GM12878 (cell line): ENCODE measurements around the gene KCNQ1OT1. TPM values are rescaled to one million over a fixed set of nuclear protein-coding genes. Genes with fewer than 3 reads are reported as not detected.

Experiments used
- ATAC-seq: fragments of 200-7000 bp; cut with Tn5 transposase; 3 replicates; pipeline ENCODE4 v1.9.1; 2020; ENCODE audit warnings: mild to moderate bottlenecking, moderate library complexity
- BruUV-seq: library from RNA; stranded (reverse); fragments of 400-500 nt; replicated peaks from 2 replicates; lab custom pipeline; 2021; lab: Mats Ljungman, UMichigan
- CTCF ChIA-PET: fragments of 300-600 bp; sonication (Branson Sonifier 250); formaldehyde crosslinking; extraction: SDS; loops from one replicate; lab custom pipeline; 2021; ENCODE audit warnings: inconsistent platforms; lab: Yijun Ruan, JAX
- POLR2A ChIA-PET: fragments of 350-600 bp; formaldehyde crosslinking; extraction: SDS; loops from one replicate; lab custom pipeline; 2021; ENCODE audit warnings: inconsistent platforms; lab: Charles Lee
- RAD21 ChIA-PET: fragments of 300-600 bp; sonication (Branson Sonifier 250); formaldehyde crosslinking; loops from one replicate; lab custom pipeline; 2023; ENCODE audit warnings: antibody characterized with exemption; ENCODE audit not compliant: unreplicated experiment; lab: Charles Lee
- SMC1A ChIA-PET: fragments of 300-600 bp; sonication (Branson Sonifier 250); formaldehyde crosslinking; loops from one replicate; lab custom pipeline; 2023; ENCODE audit not compliant: unreplicated experiment, uncharacterized antibody; lab: Charles Lee
- DNase-seq: peaks from one replicate; pipeline ENCODE4 v3.0.0-alpha.2; 2011; ENCODE audit warnings: low read depth, low spot score
- FAIRE-seq: peaks from 3 replicates; lab custom pipeline; 2011; peaks lifted over from hg19 to GRCh38; lab: Jason Lieb, UNC
- H2AFZ ChIP-seq: 2 replicates; pipeline ENCODE4 v1.6.0; 2011; ENCODE audit warnings: low read depth, low read length, control low read depth; ENCODE audit not compliant: control insufficient read depth
- H3K27ac ChIP-seq: 2 replicates; pipeline ENCODE4 v1.5.1; 2011; ENCODE audit warnings: control low read depth; ENCODE audit not compliant: control insufficient read depth, insufficient read depth
- H3K27me3 ChIP-seq, 2 experiments: replicated peaks in 1 of 2; 2 replicates each; pipeline versions ENCODE4 v1.6.0 to v1.6.1; 2011; ENCODE audit warnings: low read length in 1 of 2; ENCODE audit not compliant: control insufficient read depth in 2 of 2, insufficient read depth in 2 of 2
- H3K36me3 ChIP-seq, 2 experiments: 2 replicates each; pipeline ENCODE4 v1.5.1; 2011; ENCODE audit warnings: low read length in 1 of 2; ENCODE audit not compliant: control insufficient read depth in 2 of 2, insufficient read depth in 2 of 2
- H3K4me1 ChIP-seq: 2 replicates; pipeline ENCODE4 v1.6.1; 2011; ENCODE audit warnings: mild to moderate bottlenecking, low read length, moderate library complexity, mixed read lengths; ENCODE audit not compliant: control insufficient read depth, insufficient read depth
- H3K4me2 ChIP-seq: 2 replicates; pipeline ENCODE4 v1.6.0; 2011; ENCODE audit warnings: control low read depth; ENCODE audit not compliant: control insufficient read depth, insufficient read depth
- H3K4me3 ChIP-seq: fragments of 200-600 bp; sonication (generic); 2 replicates; pipeline ENCODE4 v1.5.1; 2016
- H3K79me2 ChIP-seq: 2 replicates; pipeline ENCODE4 v1.6.0; 2011; ENCODE audit warnings: low read length; ENCODE audit not compliant: control insufficient read depth, insufficient read depth
- H3K9ac ChIP-seq: 2 replicates; pipeline ENCODE4 v1.8.0; 2011; ENCODE audit warnings: low read length, control low read depth, mixed read lengths; ENCODE audit not compliant: control insufficient read depth, insufficient read depth
- H3K9me3 ChIP-seq: replicated peaks from 3 replicates; pipeline ENCODE4 v1.5.1; 2011; ENCODE audit warnings: mild to moderate bottlenecking, low read length; ENCODE audit not compliant: control insufficient read depth, insufficient read depth
- H4K20me1 ChIP-seq: 2 replicates; pipeline ENCODE4 v1.6.0; 2011; ENCODE audit not compliant: control insufficient read depth, insufficient read depth
- FOS ChIP-seq: IDR thresholded peaks from 3 replicates; pipeline ENCODE4 v1.6.1; 2011; ENCODE audit warnings: borderline replicate concordance; ENCODE audit not compliant: insufficient read length; ENCODE audit errors: extremely low read depth
- FOXM1 ChIP-seq: IDR thresholded peaks from 2 replicates; pipeline ENCODE4 v1.6.1; 2012; ENCODE audit warnings: low read depth, mild to moderate bottlenecking, inconsistent platforms, low read length, moderate library complexity
- IRF4 ChIP-seq: IDR thresholded peaks from 2 replicates; pipeline ENCODE4 v1.6.1; 2011; ENCODE audit warnings: low read depth, low read length
- LARP7 ChIP-seq: fragments of 450-650 bp; IDR thresholded peaks from 2 replicates; pipeline ENCODE4 v1.6.1; 2017; ENCODE audit warnings: mild to moderate bottlenecking
- NBN ChIP-seq: fragments of 450-650 bp; IDR thresholded peaks from 2 replicates; pipeline ENCODE4 v1.6.1; 2016
- PAX8 ChIP-seq: fragments of 450-650 bp; IDR thresholded peaks from 2 replicates; pipeline ENCODE4 v1.6.1; 2017; ENCODE audit warnings: mild to moderate bottlenecking, moderate library complexity
- POLR2AphosphoS5 ChIP-seq: IDR thresholded peaks from 2 replicates; pipeline ENCODE4 v1.6.1; 2011; ENCODE audit warnings: mild to moderate bottlenecking, low read length, inconsistent platforms
- SPI1 ChIP-seq: IDR thresholded peaks from 2 replicates; pipeline ENCODE4 v1.6.1; 2011; ENCODE audit warnings: low read depth, mild to moderate bottlenecking, low read length, moderate library complexity, borderline replicate concordance; ENCODE audit not compliant: insufficient read depth
- WGBS: methylation state at CpG from one replicate; pipeline ENCODE4 v1.1.6; 2016; ENCODE audit warnings: low lambda C conversion rate; ENCODE audit not compliant: insufficient replicate concordance, insufficient coverage; ENCODE audit errors: missing lambda C conversion rate; 5-methylcytosine and 5-hydroxymethylcytosine counted together
- in situ Hi-C: fragments of 300-500 bp; cut with MboI; formaldehyde crosslinking; loops from 9 replicates; pipeline ENCODE4 v1.14.3; 2018; ENCODE audit warnings: mixed read lengths
- intact Hi-C: fragments of 100-400 bp; cut with micrococcal nuclease; formaldehyde crosslinking; loops from one replicate; pipeline ENCODE4 v1.14.2; 2022; ENCODE audit not compliant: unreplicated experiment
- polyA plus RNA-seq, 11 experiments: library from polyadenylated mRNA; depleted of rRNA in 4 of 11; unstranded in 6 of 11; stranded (reverse) in 5 of 11; fragments of >200 nt; fragmentation: Nextera tagmentation in 4 of 11; fragmentation: Illumina TruSeq in 1 of 11; extraction: Ambion mirVana in 4 of 11; extraction: Trizol in 1 of 11; gene quantifications; 1 replicate in 1 of 11; 2 replicates in 10 of 11; pipeline versions ENCODE4 v1.2.1 to v1.2.3, GENCODE V29; 2011 to 2016; ENCODE audit warnings: inconsistent platforms in 2 of 11, missing spikeins in 2 of 11, low read depth in 1 of 11
- total RNA-seq, 4 experiments: library from RNA; depleted of rRNA in 3 of 4; stranded (reverse); fragments of >200 nt in 3 of 4; fragmentation: Illumina TruSeq in 1 of 4; extraction: Trizol in 1 of 4; gene quantifications; 2 replicates each; pipeline versions ENCODE4 v1.2.1 to v1.2.3, GENCODE V29; 2013 to 2021
- TF ChIP-seq, protein P1 (sequence below): IDR thresholded peaks from 2 replicates; pipeline ENCODE4 v1.6.1; 2011; ENCODE audit warnings: mild to moderate bottlenecking, low read depth, low read length, moderate library complexity; ENCODE audit not compliant: insufficient replicate concordance
- TF ChIP-seq, protein P2 (sequence below), 3 experiments: IDR thresholded peaks in 2 of 3; conservative IDR thresholded peaks in 1 of 3; 2 replicates each; pipeline ENCODE4 v1.5.1; 2011; ENCODE audit warnings: low read depth in 3 of 3, low read length in 3 of 3, mild to moderate bottlenecking in 3 of 3, control low read depth in 2 of 3, moderate library complexity in 2 of 3, inconsistent platforms in 1 of 3, mixed read lengths in 1 of 3; ENCODE audit not compliant: control insufficient read depth in 2 of 3, insufficient read depth in 1 of 3; ENCODE audit errors: extremely low read depth in 1 of 3

The KCNQ1OT1 gene
- total and polyA plus RNA-seq, 10 of the 15 experiments (the other 5 are each of a cell fraction or from before 2014, with no cell fraction given), result 0.02 to 1.6 (median 0.41) TPM

DNA sequence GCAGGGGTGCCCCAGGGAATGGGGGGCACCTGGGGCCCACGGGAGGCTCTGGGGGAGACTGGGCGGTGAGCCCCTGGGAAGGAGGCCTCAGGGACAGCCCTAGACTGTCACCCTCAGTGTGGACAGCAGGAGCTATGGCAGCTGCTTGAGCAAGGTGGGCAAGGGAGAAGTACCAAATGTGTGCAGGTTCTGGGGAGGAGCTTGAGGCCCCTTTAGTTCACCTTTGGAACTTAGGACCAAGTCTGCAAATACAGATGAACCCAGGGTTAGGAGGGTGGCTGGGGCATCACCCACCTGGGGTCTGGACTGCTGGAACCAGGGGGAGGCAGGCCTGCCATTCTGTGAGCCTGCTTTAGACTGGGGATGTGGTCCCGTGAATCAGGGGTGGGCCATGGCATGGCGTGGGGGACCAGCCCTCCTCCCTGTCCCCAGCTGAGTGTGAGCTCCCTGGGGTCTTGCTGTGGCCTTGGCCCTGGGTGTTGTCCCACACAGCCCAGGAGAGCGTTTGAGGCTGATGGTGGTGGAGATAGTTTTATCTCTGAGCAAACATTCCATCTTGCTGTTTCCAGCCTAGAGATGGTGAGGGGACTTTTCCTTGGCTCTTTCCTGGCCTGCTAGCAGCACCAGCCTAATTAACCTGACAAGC, 132.6 kb downstream of the KCNQ1OT1 start (continued):
- TF ChIP-seq, protein P1, sequence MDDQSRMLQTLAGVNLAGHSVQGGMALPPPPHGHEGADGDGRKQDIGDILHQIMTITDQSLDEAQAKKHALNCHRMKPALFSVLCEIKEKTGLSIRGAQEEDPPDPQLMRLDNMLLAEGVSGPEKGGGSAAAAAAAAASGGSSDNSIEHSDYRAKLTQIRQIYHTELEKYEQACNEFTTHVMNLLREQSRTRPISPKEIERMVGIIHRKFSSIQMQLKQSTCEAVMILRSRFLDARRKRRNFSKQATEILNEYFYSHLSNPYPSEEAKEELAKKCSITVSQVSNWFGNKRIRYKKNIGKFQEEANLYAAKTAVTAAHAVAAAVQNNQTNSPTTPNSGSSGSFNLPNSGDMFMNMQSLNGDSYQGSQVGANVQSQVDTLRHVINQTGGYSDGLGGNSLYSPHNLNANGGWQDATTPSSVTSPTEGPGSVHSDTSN, result no peak
- TF ChIP-seq LARP7 (no peak), NBN (no peak), PAX8 (no peak), IRF4 (no peak), FOXM1 (no peak), SPI1 (no peak)
- TF ChIP-seq, all 136 proteins: peak for 0

DNA sequence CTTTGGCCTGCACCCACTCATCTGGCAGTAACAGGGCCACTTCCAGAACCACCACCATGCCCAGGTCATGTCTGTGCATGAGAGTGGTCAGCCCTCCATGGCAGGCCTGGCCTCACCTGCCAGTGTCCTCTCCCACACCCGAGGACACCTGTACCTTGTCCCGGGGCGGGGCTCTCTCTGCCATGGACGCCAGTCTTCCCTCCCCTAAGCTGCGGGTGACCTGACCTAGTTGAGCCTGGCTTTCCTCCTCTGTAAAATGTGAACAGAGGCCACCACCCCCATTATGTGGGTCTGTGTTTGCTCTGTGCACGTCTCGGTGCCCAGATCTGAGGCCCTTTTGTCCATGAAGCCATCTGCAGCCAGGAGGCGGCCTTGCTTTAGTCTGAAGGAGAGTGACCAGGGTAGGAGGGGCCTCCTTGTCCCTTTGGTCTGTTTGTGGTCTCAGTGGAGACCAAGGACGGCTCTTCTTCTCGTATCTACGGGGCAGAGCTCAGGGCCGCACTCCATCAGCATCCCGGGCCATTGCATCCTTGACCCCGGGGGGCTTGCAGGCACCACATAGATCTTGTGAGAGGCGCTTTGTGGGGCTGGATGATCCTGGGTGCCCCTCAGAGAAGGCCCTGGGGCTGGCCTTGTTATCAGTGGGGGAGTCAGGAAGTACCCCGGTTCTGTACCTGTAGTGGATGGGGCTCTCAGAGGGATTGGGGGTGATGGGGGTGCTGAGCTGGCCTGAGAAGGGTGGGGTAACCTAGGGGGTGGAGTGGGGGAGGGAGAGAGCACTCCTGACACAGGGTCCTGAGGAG, 133.4 kb downstream of the KCNQ1OT1 start:
- H2AFZ ChIP-seq, result no peak overlapping the region

More for the DNA sequence above, 133.4 kb downstream of the KCNQ1OT1 start:
- Histone ChIP-seq H3K4me2 (no peak overlapping the region), H3K9ac (no peak overlapping the region), H3K36me3 (no peaks in the 10 kb centered on the region), H3K4me3 (no peak overlapping the region), H3K27ac (no peak overlapping the region), H3K9me3 (no peaks in the 10 kb centered on the region), H3K4me1 (no peaks in the 10 kb centered on the region), H3K79me2 (no peaks in the 10 kb centered on the region), H4K20me1 (no peaks in the 10 kb centered on the region), H3K27me3 (no peaks in the 10 kb centered on the region)
- ChIA-PET CTCF (no interaction called here), RAD21 (no interaction called here), POLR2A (no interaction called here), SMC1A (interaction anchor here (0.7 kb wide), 1 partner anchor 322 kb away, joined by 3 read pairs; no protein-coding TSS in a partner anchor)
- WGBS, result 33% methylated on average over 16 of the region's 16 CpGs
- in situ Hi-C loops, result no loop called here
- ATAC-seq (no peak), FAIRE-seq (no peak), DNase-seq (no peak)
- no TSS peak for BruUV-seq
- intact Hi-C loops, result no loop called here
- TF ChIP-seq POLR2AphosphoS5 (no peak), FOS (no peak)
- TF ChIP-seq, protein P2, sequence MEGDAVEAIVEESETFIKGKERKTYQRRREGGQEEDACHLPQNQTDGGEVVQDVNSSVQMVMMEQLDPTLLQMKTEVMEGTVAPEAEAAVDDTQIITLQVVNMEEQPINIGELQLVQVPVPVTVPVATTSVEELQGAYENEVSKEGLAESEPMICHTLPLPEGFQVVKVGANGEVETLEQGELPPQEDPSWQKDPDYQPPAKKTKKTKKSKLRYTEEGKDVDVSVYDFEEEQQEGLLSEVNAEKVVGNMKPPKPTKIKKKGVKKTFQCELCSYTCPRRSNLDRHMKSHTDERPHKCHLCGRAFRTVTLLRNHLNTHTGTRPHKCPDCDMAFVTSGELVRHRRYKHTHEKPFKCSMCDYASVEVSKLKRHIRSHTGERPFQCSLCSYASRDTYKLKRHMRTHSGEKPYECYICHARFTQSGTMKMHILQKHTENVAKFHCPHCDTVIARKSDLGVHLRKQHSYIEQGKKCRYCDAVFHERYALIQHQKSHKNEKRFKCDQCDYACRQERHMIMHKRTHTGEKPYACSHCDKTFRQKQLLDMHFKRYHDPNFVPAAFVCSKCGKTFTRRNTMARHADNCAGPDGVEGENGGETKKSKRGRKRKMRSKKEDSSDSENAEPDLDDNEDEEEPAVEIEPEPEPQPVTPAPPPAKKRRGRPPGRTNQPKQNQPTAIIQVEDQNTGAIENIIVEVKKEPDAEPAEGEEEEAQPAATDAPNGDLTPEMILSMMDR (IDR thresholded peaks at IDR 0.05 in 2 of 3, conservative IDR thresholded peaks at IDR 0.05 in 1 of 3; ENCODE audit: control insufficient read depth in 2 of 3, extremely low read depth in 1 of 3, insufficient read depth in 1 of 3, low read depth in 3 of 3, low read length in 3 of 3), result peak in 2 of 3 experiments; percentile 14 to 17; a peak in 2 of 6 replicates
